ENCODE measurements around the gene HAP1.

GRCh38 chr17:41762841-41763240 is 28.4 kb upstream of the HAP1 start:
- TF ChIP-seq CTCF (IDR thresholded peaks at IDR 0.05) (no peak), ZBTB33 (IDR thresholded peaks at IDR 0.05; ENCODE audit: borderline replicate concordance, low read depth) (no peak), GABPA (IDR thresholded peaks at IDR 0.05; ENCODE audit: low read depth) (no peak), USF1 (IDR thresholded peaks at IDR 0.05; ENCODE audit: borderline replicate concordance, low read depth) (no peak), PBX3 (IDR thresholded peaks at IDR 0.05) (no peak), REST (IDR thresholded peaks at IDR 0.05; ENCODE audit: low read depth, low read length) (no peak)

Measured in SK-N-SH (cell line).